ENCODE measurements around the gene SLC27A1.
"Not testable (repeated sequence)": the region's sequence is repeated elsewhere in the genome, so short reads cannot be mapped to it uniquely, and the experiment has no call there.

The SLC27A1 gene

GRCh38 chr19:17495639-17496296 is 25.4 kb downstream of the SLC27A1 start:
- DNase-seq: no peak
- Histone ChIP-seq H3K9me3 (ENCODE audit: severe bottlenecking) (no peaks in the 10 kb centered on the region), H3K36me3 (peaks cover 10% of the 10 kb centered on the region), H3K27me3 (ENCODE audit: insufficient read depth, low read depth, severe bottlenecking) (no peaks in the 10 kb centered on the region), H3K4me3 (ENCODE audit: low read depth, low read length) (no peak overlapping the region), H3K27ac (no peak overlapping the region; the same call in 1 of the 2 replicates)
- no peak for TF ChIP-seq CTCF (IDR thresholded peaks at IDR 0.05; ENCODE audit: low read depth, low read length)

GRCh38 chr19:17496337-17496997 is 26.1 kb downstream of the SLC27A1 start:
- Histone ChIP-seq H3K27ac (no peak overlapping the region), H3K9me3 (ENCODE audit: severe bottlenecking) (no peaks in the 10 kb centered on the region), H3K27me3 (ENCODE audit: insufficient read depth, low read depth, severe bottlenecking) (no peaks in the 10 kb centered on the region), H3K4me3 (ENCODE audit: low read depth, low read length) (no peak overlapping the region), H3K36me3 (peaks cover 13% of the 10 kb centered on the region)
- peak; percentile 100 for TF ChIP-seq CTCF (IDR thresholded peaks at IDR 0.05; ENCODE audit: low read depth, low read length)
- peak; percentile 86 for DNase-seq

GRCh38 chr19:17497149-17497798 is 26.9 kb downstream of the SLC27A1 start:
- TF ChIP-seq CTCF (IDR thresholded peaks at IDR 0.05; ENCODE audit: low read depth, low read length): no peak
- H3K4me3 ChIP-seq (ENCODE audit: low read depth, low read length): no peak overlapping the region
- H3K9me3 ChIP-seq (ENCODE audit: severe bottlenecking): no peaks in the 10 kb centered on the region
- peaks cover 13% of the 10 kb centered on the region for H3K36me3 ChIP-seq
- H3K27ac ChIP-seq: no peak overlapping the region
- no peak for DNase-seq
- no peaks in the 10 kb centered on the region for H3K27me3 ChIP-seq (ENCODE audit: insufficient read depth, low read depth, severe bottlenecking)

GRCh38 chr19:17499025-17499424 is 28.7 kb downstream of the SLC27A1 start:
- not testable (repeated sequence) for H3K9me3 ChIP-seq (ENCODE audit: severe bottlenecking); H3K4me3 ChIP-seq (ENCODE audit: low read depth, low read length); H3K27ac ChIP-seq; H3K27me3 ChIP-seq (ENCODE audit: insufficient read depth, low read depth, severe bottlenecking)
- DNase-seq: peak; percentile 69
- peaks cover 13% of the 10 kb centered on the region for H3K36me3 ChIP-seq
- peak; percentile 54 for TF ChIP-seq CTCF (IDR thresholded peaks at IDR 0.05; ENCODE audit: low read depth, low read length)

- peak overlapping the region; percentile 42 for H3K27ac ChIP-seq
- peaks cover 13% of the 10 kb centered on the region for H3K36me3 ChIP-seq
- H3K9me3 ChIP-seq (ENCODE audit: severe bottlenecking): no peaks in the 10 kb centered on the region
- DNase-seq: peak; percentile 35
- H3K4me3 ChIP-seq (ENCODE audit: low read depth, low read length): no peak overlapping the region
- no peaks in the 10 kb centered on the region for H3K27me3 ChIP-seq (ENCODE audit: insufficient read depth, low read depth, severe bottlenecking)
- TF ChIP-seq CTCF (IDR thresholded peaks at IDR 0.05; ENCODE audit: low read depth, low read length): no peak
These were observed 29.5 kb downstream of the SLC27A1 start for GRCh38 chr19:17499648-17500446.
